Gastrocnemius medialis (tissue), 4 donors: ENCODE measurements around the gene TNFSF10.

Experiments used
- POLR2A ChIP-seq, 2 donors: fragments of 450-650 bp; IDR thresholded peaks; one replicate each; pipeline ENCODE4 v1.6.1; 2017; ENCODE audit warnings: antibody characterized with exemption in 2 of 2, mild to moderate bottlenecking in 2 of 2, moderate library complexity in 2 of 2
- TF ChIP-seq, protein P1 (sequence below), 5 experiments: fragments of 450-650 bp in 3 of 5; fragments of 200-600 bp in 2 of 5; sonication (generic) in 2 of 5; IDR thresholded peaks in 4 of 5; conservative IDR thresholded peaks in 1 of 5; 1 replicate in 4 of 5; 2 replicates in 1 of 5; pipeline ENCODE4 v1.5.1; 2016 to 2019; ENCODE audit warnings: antibody characterized with exemption in 5 of 5, mild to moderate bottlenecking in 3 of 5, moderate library complexity in 3 of 5

DNA sequence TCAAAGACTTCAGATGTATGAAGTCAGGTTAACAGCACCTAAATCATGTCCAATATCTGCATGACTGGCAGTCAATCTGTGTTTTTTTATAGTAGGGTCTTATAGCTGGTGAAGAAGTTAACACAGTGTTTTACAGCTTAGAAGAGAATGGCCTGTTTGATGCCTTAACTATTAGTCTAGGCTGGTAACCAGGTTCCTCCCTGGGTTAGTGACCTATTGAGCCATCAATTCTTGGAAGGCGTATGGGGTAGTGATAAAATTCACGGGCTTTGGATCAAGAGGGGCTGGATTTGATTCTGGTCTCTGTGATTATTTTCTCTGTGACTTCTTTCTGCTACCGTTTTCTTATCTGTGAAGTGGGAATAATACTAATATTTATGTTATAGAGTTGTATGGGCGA, 16.0 kb upstream of the TNFSF10 start:
- TF ChIP-seq POLR2A (IDR thresholded peaks at IDR 0.05) = no peak
- TF ChIP-seq, protein P1, sequence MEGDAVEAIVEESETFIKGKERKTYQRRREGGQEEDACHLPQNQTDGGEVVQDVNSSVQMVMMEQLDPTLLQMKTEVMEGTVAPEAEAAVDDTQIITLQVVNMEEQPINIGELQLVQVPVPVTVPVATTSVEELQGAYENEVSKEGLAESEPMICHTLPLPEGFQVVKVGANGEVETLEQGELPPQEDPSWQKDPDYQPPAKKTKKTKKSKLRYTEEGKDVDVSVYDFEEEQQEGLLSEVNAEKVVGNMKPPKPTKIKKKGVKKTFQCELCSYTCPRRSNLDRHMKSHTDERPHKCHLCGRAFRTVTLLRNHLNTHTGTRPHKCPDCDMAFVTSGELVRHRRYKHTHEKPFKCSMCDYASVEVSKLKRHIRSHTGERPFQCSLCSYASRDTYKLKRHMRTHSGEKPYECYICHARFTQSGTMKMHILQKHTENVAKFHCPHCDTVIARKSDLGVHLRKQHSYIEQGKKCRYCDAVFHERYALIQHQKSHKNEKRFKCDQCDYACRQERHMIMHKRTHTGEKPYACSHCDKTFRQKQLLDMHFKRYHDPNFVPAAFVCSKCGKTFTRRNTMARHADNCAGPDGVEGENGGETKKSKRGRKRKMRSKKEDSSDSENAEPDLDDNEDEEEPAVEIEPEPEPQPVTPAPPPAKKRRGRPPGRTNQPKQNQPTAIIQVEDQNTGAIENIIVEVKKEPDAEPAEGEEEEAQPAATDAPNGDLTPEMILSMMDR (IDR thresholded peaks at IDR 0.05 in 4 of 5, conservative IDR thresholded peaks at IDR 0.05 in 1 of 5) = no peak
